Measurements from ENCODE around the gene CGNL1.

DNA sequence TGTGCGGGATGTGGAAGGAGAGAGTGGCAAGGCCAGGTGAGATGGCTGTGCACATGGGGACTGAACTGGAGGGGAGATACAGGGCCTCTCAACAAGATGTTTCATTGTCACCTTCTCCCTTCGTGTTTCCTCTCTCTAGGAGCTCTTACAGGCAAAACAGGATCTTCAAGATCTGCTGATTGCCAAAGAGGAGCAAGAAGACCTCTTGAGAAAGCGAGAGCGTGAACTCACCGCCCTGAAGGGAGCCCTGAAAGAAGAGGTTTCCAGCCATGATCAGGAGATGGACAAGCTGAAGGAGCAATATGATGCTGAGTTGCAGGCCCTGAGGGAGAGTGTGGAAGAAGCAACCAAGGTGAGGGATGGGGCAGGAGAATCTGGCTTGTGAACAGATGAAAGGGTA, 85.2 kb downstream of the CGNL1 start:
- TF ChIP-seq, protein P1, sequence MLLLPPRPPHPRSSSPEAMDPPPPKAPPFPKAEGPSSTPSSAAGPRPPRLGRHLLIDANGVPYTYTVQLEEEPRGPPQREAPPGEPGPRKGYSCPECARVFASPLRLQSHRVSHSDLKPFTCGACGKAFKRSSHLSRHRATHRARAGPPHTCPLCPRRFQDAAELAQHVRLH (tag by site-specific recombination; IDR thresholded peaks at IDR 0.05): no peak
- TF ChIP-seq, protein P2, sequence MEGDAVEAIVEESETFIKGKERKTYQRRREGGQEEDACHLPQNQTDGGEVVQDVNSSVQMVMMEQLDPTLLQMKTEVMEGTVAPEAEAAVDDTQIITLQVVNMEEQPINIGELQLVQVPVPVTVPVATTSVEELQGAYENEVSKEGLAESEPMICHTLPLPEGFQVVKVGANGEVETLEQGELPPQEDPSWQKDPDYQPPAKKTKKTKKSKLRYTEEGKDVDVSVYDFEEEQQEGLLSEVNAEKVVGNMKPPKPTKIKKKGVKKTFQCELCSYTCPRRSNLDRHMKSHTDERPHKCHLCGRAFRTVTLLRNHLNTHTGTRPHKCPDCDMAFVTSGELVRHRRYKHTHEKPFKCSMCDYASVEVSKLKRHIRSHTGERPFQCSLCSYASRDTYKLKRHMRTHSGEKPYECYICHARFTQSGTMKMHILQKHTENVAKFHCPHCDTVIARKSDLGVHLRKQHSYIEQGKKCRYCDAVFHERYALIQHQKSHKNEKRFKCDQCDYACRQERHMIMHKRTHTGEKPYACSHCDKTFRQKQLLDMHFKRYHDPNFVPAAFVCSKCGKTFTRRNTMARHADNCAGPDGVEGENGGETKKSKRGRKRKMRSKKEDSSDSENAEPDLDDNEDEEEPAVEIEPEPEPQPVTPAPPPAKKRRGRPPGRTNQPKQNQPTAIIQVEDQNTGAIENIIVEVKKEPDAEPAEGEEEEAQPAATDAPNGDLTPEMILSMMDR (tag by site-specific recombination; IDR thresholded peaks at IDR 0.05): no peak
- TF ChIP-seq REPIN1 (tag by site-specific recombination; IDR thresholded peaks at IDR 0.05; ENCODE audit: low read depth): no peak
- TF ChIP-seq ZNF830 (tag by site-specific recombination; IDR thresholded peaks at IDR 0.05; ENCODE audit: low read depth): no peak
- no peak for TF ChIP-seq ZNF785 (tag by site-specific recombination; IDR thresholded peaks at IDR 0.05)
- no peak for TF ChIP-seq ZFP41 (tag by site-specific recombination; IDR thresholded peaks at IDR 0.05; ENCODE audit: borderline replicate concordance)
- TF ChIP-seq ZBTB7A (tag by site-specific recombination; IDR thresholded peaks at IDR 0.05; ENCODE audit: low read depth): no peak
- TF ChIP-seq ZNF24 (tag by site-specific recombination; IDR thresholded peaks at IDR 0.05): no peak
- no peak for TF ChIP-seq ZNF707 (tag by site-specific recombination; IDR thresholded peaks at IDR 0.05)
- no peak for TF ChIP-seq ZBTB21 (tag by site-specific recombination; IDR thresholded peaks at IDR 0.05)
- TF ChIP-seq ZNF16 (tag by site-specific recombination; IDR thresholded peaks at IDR 0.05; ENCODE audit: low read depth): no peak
- no peak for TF ChIP-seq RBAK (tag by site-specific recombination; IDR thresholded peaks at IDR 0.05)
- TF ChIP-seq ZNF837 (tag by site-specific recombination; IDR thresholded peaks at IDR 0.05): no peak
